Ecto neural progenitor cell (in vitro differentiated cells): ENCODE results near the gene RBBP8NL.
"Not testable (repeated sequence)": the region's sequence is repeated elsewhere in the genome, so short reads cannot be mapped to it uniquely, and the experiment has no call there.

Source experiments
- DNase-seq: peaks from one replicate; pipeline ENCODE4 v3.0.0-alpha.2; 2018; ENCODE audit warnings: low spot score

The RBBP8NL gene

DNA sequence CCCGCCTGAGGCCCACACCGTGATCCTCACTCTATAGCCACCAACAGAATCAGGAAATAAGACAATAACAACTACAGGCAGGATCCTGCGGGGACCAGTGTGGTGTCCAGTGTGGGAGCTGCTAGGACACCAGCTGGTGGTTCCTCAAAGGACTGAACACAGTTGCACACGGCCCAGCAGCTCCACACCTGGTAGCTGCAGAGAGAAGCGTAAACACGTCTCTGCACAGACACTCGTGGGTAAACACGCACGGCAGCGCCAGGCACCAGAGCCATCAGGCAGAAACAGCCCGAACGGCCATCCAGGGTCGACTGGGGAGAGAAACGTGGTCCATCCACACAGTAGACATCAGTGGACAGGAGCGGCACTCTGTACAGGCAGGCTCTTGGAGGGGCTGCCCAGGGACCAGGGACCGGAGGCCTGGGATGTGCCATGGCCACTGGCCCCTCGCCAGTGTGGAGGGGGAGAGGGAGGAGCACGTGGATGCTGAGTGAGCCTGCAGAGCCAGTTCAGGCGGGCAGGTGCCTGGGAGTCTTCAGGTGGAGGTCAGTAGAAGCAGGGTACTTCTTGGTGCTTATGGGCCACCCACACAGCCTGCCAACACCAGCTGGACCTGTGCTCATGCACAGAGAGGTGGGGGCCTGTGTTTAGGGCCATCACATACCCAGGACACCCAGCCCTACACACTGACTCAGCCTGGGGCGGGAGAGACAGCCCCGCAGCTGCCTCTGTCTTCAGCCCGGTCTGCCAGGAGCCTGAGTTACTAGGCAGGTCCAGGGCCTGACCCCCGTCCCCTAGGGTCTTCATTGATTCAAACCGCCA lies 52.8 kb downstream of the RBBP8NL start:
- DNase-seq, result no peak

DNA sequence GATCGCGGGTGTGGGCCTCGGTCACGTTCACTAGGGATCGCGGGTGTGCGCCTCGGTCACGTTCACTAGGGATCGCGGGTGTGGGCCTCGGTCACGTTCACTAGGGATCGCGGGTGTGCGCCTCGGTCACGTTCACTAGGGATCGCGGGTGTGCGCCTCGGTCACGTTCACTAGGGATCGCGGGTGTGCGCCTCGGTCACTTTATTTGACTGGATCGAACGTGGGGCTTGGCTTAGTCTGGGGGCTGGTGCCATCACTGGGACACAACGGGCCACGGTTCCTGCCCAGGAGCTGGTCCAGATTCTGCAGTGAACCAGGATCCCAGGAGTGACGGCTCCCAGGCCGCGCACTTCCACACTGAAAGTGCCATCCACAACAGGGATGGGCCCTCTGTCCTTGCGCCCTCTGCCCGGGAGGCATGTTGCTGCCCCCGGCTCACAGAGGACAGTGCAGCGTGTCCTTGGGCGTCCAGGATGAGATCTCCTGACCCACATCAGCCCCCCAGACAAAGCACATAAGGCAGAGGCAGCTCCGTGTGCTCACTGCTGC lies 53.6 kb downstream of the RBBP8NL start:
- DNase-seq, result not testable (repeated sequence)

DNA sequence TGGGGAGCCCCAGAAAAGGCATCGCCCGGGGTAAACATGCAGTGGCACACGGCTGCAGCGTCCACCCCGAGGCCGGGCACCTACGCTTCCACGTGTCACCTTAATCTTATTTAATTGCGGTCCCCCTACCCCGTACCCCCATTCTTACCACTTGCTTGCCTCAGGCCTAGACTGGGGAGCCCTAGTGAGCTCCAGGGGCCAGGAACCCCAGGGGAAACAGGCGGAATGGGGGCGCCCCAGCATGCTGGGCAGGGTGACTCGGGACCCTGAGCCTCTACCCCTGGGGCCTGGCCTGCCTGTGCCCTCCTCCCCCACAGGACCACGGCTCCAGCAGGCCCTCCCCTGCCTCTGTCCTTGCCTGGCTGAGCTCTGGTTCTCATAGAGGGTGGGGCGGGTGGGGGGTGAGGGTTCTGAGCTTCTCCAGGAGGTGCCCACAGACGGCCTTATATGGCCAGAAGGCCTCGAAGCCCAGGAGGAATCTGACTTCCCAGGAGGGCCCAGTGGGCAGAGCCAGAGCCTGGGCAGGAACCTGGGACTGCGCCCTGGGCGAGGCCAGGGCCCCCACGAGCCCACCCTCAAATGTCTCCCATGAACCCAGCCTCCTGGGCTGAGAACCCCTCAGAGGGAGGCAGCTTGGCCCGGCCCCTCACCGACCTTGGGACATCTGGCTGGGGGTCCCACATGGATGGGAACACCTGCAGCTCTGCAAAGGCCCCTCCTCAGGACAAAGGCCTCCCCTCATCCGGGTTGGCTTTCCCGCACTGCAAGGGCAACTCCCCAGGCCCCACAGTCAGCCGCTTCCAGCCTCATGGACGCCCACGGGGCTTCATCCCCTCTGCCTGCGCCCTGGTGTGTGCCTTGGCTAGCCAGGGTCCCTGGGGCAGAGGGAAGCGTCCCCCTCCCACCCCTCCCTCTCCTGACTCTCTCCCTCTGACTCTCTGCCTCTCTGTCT lies 55.0 kb downstream of the RBBP8NL start:
- no peak for DNase-seq

DNA sequence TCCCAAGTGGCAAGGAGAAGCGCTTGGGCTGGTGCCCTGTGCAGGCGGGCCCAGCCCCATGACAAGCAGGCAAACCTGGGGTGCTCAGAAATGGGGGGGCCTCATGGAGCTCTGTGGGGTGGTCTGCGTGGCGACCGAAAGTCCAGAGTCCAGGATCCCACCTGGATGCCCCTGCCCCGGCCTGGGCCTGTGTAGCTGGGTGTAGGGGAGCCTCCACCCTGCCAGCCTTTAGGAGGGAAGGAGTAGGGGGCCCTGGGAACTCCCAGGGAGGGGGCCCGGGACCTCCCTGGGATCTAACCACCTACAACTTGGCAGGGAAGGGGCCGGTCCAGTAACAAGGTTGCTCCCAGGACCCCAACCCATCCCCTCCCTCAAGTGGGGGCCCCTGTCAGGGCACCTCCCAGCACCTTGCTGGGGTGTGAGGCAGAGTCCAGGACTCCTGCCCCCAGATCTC lies 55.7 kb downstream of the RBBP8NL start:
- no peak for DNase-seq

DNA sequence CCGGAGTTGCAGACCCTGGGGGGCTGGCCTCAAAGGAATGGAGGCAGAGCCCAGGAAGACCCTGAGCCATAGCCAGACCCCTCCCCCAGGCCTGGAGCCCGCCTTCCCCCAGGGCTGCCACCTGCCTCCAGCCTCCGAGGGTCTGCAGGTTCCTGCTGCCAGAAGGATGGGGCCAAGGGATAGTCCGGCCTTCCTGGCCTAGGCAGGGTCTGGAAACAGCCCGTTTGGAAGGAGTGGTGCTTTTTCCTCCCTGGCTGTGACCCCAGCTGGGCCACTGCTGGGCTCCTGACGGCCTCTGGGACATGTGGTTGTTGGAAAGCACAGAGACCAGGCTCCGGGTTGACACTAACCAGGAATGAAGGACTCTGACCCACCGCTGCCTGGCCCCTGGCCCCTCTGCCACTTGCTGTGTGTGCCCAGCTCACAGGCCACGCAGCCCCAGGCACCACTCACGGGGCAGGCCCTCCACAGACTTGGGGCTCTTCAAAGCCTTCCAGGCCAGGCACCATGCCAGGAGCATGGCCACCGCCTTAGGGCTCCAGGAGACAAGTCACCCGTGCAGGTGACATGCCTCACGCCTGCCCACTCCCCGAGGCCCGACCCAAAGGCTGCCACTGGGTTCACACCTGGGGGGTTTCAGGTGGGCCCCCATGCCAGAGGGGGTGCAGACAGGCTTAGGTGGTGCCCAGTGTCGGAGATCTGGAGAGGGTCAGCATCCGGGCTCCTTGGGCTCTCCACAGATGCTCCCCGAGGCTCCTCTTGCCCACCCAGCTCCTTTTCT lies 56.3 kb downstream of the RBBP8NL start:
- DNase-seq, result no peak

DNA sequence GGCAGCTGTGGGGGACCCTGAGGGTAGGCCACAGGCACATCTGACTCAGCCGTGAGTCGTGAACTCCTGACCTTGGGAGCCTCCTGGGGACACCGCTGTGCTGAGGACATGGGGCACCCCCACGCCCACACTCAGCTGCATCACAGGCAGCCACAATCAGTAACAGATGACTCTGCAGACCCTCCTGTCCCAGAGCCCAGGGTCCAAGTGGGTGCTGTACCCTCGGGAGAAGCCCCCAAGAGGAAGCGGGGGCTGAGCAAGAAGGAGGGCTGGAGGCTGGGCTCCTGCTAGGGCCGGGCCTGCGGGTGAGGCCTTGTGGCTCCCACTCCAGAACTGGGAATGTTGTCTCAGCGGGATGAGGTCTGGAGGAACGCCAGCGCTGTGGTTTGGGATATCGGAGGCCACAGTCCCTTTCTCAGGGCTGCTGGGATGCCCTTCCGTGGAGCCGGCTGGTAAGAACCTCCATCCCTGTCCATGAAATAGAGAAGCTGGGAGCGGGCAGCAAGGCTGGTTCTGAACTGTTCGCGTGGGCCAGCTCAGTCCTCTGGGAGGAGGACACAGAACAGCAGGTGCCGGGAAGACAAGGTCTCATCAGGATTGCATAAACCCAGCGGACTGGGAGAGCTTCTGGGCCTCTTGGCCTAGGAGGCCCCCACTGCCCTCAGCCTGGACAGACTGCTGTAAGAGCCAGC lies 57.1 kb downstream of the RBBP8NL start:
- no peak for DNase-seq

DNA sequence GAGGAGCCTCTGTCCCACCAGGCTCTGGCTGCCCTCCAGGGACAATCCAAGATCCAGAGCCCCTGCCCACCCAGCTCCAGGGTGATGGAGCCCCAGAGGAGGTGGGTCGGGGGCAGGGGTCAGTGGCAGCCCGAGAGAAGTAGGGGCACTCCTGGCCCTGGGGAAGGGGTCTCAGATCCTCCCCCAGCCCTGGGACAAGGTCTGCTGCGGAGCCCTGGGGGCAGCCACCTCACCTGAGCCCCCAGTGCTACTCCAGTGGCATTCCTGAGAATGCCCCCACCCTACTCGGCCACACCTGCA lies 57.6 kb downstream of the RBBP8NL start:
- no peak for DNase-seq

DNA sequence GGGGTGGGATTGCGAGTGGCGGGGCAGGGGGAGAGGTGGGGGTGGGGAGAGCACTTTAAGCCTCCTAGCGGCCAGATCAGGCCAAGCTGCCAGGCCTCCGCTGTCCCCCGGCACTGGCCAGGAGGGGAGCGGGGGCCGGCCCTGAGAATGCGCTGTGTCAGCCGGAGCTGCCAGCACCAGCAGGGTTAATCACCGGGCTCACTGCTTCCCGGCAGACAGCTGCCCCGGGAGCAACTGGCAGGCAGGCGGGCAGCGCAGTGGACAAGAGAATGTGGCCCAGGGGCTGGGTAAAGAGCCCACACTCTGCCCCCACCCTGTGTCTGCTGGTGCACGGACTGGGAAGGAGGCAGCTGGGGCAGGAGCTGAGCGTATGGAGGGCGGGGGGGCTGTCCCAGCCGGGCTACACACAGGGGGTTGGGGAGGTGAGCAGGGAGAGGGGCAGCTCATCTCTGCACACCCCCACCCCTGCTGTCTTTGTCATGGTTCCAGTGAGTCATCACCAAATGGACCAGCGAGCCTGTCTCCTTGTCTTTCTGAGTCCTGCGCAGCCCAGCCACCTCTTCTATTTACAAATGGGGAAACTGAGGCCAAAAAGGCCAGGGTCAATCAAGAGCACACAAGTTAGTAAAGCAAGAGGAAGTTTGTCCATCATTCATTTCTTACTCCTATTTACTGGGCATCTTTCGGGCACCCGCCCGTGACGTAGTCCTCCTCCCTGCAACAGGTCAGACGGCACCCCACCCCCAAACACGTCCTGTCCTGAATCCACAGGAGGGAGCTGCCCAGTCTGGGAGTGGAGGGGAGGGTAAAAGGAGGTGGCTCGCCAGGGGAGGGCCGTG lies 58.1 kb downstream of the RBBP8NL start:
- no peak for DNase-seq

DNA sequence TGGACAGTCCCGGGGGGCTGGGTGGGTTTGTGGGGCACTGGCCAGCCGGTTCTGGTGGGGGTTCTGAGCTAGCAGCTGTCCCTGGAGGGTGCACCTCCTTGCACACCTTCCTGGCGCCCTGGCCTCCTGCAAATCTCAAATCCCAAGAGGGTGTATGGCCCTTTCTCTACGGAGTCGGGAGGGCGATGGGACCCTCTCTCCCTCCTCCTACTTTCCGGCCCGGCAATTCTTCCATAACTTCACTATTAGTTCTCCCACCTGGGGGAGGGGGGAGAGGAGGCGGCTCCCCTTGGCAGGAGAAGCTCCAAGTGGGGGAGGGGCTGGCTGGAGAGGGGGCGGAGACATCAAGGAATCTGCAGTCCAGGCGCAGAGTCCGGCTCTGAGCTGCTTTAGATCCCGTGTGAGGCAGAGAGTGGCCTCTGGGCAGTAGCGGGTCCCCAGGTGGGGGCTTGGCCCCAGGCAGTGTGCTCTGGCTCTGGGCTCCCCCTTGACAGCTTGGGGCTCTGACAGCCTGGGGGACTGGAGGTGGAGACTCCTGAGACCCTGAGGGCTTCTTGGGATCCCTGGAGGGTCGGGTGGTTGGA lies 58.9 kb downstream of the RBBP8NL start:
- peak; percentile 88 for DNase-seq

DNA sequence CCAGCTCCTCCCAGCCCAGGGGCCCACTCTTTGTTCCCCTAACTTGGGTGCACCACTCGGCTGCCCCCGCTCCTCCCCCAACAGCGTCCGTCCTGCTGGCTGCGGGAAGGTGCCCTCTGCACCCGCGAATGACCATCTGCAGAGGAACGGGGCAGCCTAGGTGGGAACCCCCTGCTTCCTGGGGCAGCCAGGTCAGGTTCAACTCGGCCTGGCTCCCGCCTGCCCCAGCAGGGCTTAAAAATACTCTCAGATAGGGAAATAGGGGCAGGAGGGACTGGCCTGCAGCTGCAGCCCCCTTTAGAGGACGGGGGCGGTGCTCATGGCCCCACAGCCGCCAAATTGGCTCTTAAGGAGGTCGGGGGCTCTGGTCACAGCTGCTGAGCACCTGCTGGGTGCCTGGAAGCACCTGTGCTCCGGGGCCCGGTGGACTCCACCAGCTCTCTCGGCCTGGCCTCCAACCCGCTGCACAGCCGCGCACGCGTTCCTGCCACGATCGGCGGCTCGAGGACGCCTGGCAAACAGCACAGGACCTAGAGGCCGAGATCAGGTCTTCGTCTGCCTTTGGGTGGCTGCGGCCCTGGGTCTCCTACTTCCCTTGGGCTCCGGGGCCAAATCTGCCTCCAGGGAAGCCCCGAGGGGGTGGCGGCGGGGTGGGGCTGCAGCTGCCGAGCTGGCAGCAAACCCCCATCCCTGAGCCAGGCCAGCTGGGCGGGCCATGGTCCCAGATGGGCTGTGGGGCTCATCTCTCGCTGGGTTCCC lies 59.5 kb downstream of the RBBP8NL start:
- peak; percentile 79 for DNase-seq

DNA sequence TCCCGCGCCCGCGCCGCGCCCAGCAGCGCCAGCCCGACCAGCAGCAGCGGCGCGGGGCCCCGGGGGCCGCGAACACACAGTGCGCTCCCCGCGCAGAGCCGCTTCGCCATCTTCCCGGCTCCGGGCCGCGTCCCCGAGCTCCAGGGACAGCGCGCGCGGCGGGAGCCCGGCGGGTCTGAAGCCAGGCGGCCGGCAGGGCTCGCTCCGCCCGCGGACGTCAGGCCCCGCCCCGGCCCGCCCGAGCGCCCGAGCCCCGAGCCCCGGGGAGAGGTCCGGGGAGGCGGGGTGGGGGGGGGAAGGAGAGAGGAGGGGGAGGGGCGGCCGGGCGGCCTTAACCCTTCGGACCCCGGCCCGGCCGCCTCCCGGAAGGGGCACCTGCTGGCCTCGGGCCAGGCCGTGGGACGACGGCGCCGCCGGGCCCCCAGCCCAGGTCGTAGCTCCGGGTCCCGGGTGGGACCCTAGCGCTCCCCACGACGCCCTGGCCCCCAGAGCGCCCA lies 60.2 kb downstream of the RBBP8NL start, which contains the start of gene LAMA5:
Gene LAMA5 (minus strand): TSS at position 177 of the 497 bp plus-strand sequence. CDS start 67 bp downstream, at position 110.
- peak; percentile 86 for DNase-seq

DNA sequence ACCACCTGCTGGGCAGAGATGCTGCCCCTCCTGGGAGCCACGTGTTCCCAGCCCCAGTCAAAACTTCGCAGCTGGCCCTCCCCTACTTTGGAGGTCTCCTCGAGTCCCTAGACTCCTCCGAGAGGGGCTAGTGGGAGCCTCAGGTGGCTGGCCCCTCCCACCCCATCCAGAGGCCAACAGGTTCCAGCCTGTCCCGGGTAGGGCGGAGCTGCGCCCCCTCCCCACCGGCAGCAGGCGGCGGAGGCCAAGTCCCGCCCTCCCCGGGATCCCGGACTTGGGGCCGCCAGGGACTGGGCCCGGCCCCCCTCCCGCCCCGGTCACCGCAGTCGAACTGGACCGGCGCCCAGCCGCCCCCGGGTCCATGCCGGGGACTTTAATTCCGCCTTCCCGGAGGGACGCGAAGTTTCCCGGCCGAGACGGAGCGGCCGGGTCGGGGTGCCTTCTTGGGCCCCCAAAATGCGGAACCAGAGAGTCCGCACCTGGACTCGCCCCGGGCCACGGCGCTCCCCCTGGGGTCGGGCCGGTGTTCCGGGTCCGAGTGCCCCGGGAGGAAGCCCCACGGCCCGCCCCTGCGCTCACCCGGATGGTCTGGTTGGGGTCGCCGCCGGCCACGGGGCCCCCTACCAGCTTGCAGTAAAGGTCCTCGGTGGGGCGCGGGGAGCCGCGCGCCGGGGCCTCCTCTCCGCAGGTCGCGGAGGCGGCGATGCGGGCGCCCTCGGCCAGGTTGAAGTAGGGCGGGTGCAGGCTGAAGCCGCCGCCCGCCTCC lies 60.8 kb downstream of the RBBP8NL start:
- peak; percentile 82 for DNase-seq

DNA sequence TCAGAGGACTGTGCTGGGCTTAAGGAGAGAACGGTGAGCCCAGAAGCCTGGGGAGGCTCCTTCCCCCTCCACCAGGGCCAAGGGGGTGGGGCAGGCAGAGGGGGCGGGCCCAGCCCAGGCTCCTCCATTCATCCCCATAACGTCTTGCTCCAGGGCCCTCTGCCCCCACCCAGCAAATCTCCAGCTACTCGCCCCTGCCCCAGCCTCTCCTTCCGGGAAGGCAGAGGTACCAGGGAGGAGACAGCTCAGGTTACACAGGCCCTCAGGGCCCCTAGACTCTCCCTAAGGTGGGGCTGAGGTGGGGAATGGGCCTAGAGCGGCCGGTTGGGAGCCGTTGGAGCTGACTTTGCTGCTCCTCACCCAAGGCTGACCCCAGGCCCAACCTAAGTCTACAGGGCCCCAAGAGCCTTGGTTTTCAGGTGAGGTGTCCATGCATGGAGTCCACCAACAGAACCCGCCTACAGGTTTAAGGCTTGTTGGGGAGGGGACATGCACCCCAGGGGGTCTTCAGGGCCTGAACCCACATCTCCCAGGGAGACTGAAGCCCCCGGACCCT lies 61.4 kb downstream of the RBBP8NL start:
- peak; percentile 72 for DNase-seq

DNA sequence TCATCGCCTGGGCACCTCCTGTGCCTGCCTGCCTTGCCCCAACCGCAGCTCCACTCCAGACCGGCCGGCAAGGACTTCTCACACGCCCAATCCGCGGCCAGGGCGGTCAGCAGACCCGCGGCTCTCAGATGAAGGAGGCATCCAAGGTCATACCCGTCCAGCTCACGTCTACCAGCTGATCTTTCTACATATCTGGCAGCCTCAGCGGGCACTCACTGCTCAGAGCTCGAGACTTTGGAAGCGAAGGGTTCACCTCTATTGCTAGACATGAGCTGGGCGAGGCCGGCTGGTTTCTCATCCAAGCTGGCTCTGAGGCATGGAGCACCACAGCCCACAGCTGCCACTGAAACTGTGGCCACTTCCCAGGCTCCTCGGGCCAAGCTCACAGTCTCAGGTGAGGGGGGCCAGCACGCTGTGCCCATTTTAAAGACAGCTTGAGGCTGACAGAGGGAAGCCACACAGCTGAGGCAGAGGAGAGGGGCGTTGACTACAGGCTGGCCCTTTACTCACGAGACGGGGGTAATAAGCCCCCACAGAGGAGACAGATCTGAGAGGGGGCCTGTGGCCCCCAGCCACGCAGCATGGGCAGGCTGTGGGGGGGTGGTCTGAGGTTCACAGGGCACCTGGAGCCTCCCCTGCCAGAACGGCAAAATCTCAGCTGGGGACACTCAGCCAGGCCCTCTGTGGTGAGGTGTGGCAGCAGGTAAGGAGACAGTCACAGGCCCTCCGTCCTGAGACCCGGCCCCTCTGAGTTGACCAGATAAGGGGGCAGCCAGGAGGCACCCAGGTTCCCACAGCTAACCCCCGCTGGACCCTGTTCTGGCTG lies 62.2 kb downstream of the RBBP8NL start:
- DNase-seq, result no peak

DNA sequence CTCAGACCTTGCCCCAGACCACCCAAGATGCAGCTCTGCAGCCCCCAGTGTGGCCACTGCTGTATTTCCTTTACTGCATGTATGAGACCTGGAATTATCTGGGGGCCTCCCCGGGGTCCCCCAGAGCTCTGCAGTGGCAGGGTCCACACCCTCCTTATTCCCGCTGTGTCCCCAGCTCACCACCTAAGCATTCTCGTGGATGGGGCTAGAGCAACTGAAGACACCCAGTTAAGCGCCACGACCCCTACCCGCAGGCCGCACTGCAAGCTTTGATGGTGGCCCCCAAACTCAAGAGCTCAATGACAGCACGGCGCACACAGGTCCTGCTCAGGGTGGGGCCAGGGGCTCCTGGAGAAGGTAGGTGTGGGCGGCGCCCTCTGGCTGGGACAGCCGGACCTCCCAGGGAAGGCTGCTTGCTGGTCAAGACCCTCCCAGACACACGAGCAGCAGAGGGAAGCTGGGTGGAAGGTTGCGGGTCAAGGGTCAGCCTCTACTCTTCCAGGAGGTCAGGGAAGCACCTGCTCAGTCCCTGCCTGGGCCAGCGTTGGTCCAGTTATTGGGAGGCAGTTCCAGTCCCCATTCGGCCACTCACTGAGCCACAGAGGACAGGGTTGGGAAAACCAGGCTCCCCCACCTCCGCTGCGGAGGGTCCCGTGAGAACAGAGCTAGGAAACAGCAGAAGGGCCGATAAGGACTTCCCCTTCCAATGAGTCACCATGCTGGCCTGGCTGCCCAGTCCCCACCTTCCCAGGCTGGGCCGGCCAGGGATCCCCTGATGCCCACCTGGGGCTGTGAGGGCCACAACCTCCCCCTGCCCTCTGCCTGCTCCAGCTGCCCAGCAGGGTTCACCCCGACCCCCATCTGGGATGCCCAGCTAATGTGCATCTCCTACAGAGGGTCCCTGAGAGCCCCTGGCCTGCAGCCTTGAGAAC lies 63.2 kb downstream of the RBBP8NL start:
- peak; percentile 62 for DNase-seq
